C4-2B (cell line): ENCODE measurements around the gene SCPEP1.
"Not testable (repeated sequence)": the region's sequence is repeated elsewhere in the genome, so short reads cannot be mapped to it uniquely, and the experiment has no call there.

Source experiments
- ZFX ChIP-seq: fragments of 450-650 bp; IDR thresholded peaks from 2 replicates; pipeline ENCODE4 v1.6.1; 2017
- TF ChIP-seq, protein P1 (sequence below): fragments of 450-650 bp; conservative IDR thresholded peaks from 2 replicates; pipeline ENCODE4 v1.5.1; 2017; ENCODE audit warnings: mild to moderate bottlenecking

DNA sequence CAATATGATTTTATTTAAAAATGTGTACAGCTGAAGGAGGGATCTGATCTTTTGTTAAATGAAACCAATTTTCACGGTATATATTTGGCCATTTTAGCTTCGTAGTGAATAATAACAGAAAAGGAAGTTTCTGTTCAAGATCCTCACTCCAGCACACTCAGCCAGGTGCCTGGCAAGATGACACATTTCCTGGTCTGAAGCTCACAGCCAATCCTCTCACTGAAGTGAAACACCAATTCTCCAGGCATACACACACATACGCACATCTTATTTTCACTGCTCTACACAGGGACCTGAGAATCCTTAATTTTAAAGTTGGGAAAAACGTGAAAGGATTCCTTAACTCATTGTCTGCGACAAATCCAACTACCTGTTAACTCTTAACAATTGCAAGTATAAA lies 39.7 kb upstream of the SCPEP1 start:
- TF ChIP-seq, protein P1, sequence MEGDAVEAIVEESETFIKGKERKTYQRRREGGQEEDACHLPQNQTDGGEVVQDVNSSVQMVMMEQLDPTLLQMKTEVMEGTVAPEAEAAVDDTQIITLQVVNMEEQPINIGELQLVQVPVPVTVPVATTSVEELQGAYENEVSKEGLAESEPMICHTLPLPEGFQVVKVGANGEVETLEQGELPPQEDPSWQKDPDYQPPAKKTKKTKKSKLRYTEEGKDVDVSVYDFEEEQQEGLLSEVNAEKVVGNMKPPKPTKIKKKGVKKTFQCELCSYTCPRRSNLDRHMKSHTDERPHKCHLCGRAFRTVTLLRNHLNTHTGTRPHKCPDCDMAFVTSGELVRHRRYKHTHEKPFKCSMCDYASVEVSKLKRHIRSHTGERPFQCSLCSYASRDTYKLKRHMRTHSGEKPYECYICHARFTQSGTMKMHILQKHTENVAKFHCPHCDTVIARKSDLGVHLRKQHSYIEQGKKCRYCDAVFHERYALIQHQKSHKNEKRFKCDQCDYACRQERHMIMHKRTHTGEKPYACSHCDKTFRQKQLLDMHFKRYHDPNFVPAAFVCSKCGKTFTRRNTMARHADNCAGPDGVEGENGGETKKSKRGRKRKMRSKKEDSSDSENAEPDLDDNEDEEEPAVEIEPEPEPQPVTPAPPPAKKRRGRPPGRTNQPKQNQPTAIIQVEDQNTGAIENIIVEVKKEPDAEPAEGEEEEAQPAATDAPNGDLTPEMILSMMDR: not testable (repeated sequence)
- not testable (repeated sequence) for TF ChIP-seq ZFX
